Karpas-422 (cell line): ENCODE results near the gene POMP. TPM values are rescaled to one million over a fixed set of nuclear protein-coding genes. Genes with fewer than 3 reads are reported as not detected.
"Not testable (repeated sequence)": the region's sequence is repeated elsewhere in the genome, so short reads cannot be mapped to it uniquely, and the experiment has no call there.

Experiments
- DNase-seq: peaks from one replicate; pipeline ENCODE4 v3.0.0-alpha.2; 2015
- H2AFZ ChIP-seq: fragments of 200-600 bp; sonication (generic); 2 replicates; pipeline ENCODE4 v1.6.1; 2014; ENCODE audit warnings: antibody characterized with exemption, low read length, mixed read lengths
- H3K27ac ChIP-seq: fragments of 200-600 bp; sonication (generic); 2 replicates; pipeline ENCODE4 v1.5.1; 2014; ENCODE audit warnings: mild to moderate bottlenecking, low read length, moderate library complexity
- H3K27me3 ChIP-seq: fragments of 200-600 bp; sonication (generic); 2 replicates; pipeline ENCODE4 v1.6.1; 2014; ENCODE audit warnings: low read length, mixed read lengths
- H3K36me3 ChIP-seq: fragments of 200-600 bp; sonication (generic); 2 replicates; pipeline ENCODE4 v1.6.1; 2014; ENCODE audit warnings: low read length, mixed read lengths; ENCODE audit not compliant: insufficient read depth
- H3K4me1 ChIP-seq: fragments of 200-600 bp; sonication (generic); 2 replicates; pipeline ENCODE4 v1.6.1; 2014; ENCODE audit warnings: mild to moderate bottlenecking, low read length, mixed read lengths
- H3K4me2 ChIP-seq: fragments of 200-600 bp; sonication (generic); 2 replicates; pipeline ENCODE4 v1.6.1; 2014; ENCODE audit warnings: low read length, low read depth, mild to moderate bottlenecking; ENCODE audit not compliant: poor library complexity, severe bottlenecking
- H3K4me3 ChIP-seq: fragments of 200-600 bp; sonication (generic); 2 replicates; pipeline ENCODE4 v1.5.1; 2014; ENCODE audit warnings: mild to moderate bottlenecking, antibody characterized with exemption, low read length, mixed read lengths
- H3K79me2 ChIP-seq: fragments of 200-600 bp; sonication (generic); 2 replicates; pipeline ENCODE4 v1.6.1; 2014; ENCODE audit warnings: mild to moderate bottlenecking, low read length, mixed read lengths
- H3K9ac ChIP-seq: fragments of 200-600 bp; sonication (generic); 2 replicates; pipeline ENCODE4 v1.6.0; 2014; ENCODE audit warnings: low read length
- H3K9me2 ChIP-seq: fragments of 200-600 bp; sonication (generic), shearing (Covaris generic); replicated peaks from 2 replicates; pipeline ENCODE4 v1.6.0; 2014; ENCODE audit warnings: mild to moderate bottlenecking, low read length, moderate library complexity; ENCODE audit not compliant: insufficient read depth
- H3K9me3 ChIP-seq: fragments of 300-700, 200-600 bp; sonication (generic); 2 replicates; pipeline ENCODE4 v1.6.1; 2014; ENCODE audit warnings: low read length, mixed read lengths
- H4K20me1 ChIP-seq: fragments of 200-600 bp; sonication (generic); 2 replicates; pipeline ENCODE4 v1.6.1; 2014; ENCODE audit warnings: mild to moderate bottlenecking, antibody characterized with exemption, low read length, low read depth; ENCODE audit not compliant: insufficient read depth
- total RNA-seq: library from RNA; depleted of rRNA; stranded (reverse); fragments of >200 nt; shearing (Covaris generic); gene quantifications from 2 replicates; pipeline ENCODE4 v1.2.3, GENCODE V29; 2014; ENCODE audit warnings: low replicate concordance

Gene POMP
- total RNA-seq, 1 experiment from 2014 or later: 57.1 TPM

DNA sequence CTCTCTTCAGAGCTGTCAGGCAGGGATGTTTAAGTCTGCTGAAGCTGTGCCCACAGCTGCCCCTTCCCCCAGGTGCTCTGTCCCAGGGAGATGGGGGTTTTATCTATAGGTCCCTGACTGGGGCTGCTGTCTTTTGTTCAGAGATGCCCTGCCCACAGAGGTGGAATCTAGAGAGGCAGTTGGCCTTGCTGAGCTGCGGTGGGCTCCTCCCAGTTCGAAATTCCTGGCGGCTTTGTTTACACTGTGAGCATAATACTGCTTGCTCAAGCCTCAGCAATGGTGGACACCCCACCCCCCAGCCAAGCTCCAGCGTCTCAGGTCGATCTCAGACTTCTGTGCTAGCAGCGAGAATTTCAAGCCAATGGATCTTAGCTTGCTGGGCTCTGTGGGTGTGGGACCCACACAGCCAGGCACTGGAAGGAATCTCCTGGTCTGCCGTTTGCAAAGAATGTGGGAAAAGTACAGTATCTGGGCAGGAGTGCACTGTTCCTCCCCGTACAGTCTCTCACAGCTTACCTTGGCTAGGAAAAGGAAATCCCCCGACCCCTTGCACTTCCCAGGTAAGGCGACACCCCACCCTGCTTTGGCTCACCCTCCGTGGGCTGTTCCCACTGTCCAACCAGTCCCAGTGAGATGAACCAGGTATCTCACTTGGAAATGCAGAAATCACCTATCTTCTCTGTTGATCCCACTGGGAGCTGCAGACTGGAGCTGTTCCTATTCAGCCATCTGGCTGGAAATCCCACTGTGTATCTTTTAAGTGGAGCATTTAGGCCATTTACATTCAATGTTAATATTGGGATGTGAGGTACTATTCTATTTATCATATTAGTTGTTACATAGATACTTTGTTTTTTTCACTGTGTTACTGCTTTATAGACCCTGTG lies 34.9 kb downstream of the POMP start:
- not testable (repeated sequence) for H3K9me2 ChIP-seq, H3K27me3 ChIP-seq, H3K9me3 ChIP-seq, DNase-seq, H3K36me3 ChIP-seq, H2AFZ ChIP-seq, H3K4me3 ChIP-seq, H3K9ac ChIP-seq, H3K4me1 ChIP-seq, H3K4me2 ChIP-seq, H4K20me1 ChIP-seq, H3K27ac ChIP-seq, H3K79me2 ChIP-seq

- H3K9me3 ChIP-seq: no peaks in the 10 kb centered on the region
- H3K4me3 ChIP-seq: no peak overlapping the region
- no peaks in the 10 kb centered on the region for H3K9me2 ChIP-seq
- no peak overlapping the region for H2AFZ ChIP-seq
- no peaks in the 10 kb centered on the region for H3K4me1 ChIP-seq
- H3K36me3 ChIP-seq: no peaks in the 10 kb centered on the region
- H3K27me3 ChIP-seq: no peaks in the 10 kb centered on the region
- H3K4me2 ChIP-seq: no peak overlapping the region
- no peak overlapping the region for H3K9ac ChIP-seq
- no peaks in the 10 kb centered on the region for H3K79me2 ChIP-seq
- no peaks in the 10 kb centered on the region for H4K20me1 ChIP-seq
- no peak for DNase-seq
- H3K27ac ChIP-seq: no peak overlapping the region
Observed at GRCh38 chr13:28697441-28697840, 38.5 kb downstream of the POMP start.

- no peak overlapping the region for H3K4me2 ChIP-seq
- no peaks in the 10 kb centered on the region for H4K20me1 ChIP-seq
- no peak overlapping the region for H3K4me3 ChIP-seq
- H3K79me2 ChIP-seq: no peaks in the 10 kb centered on the region
- no peak overlapping the region for H2AFZ ChIP-seq
- H3K27ac ChIP-seq: no peak overlapping the region
- no peaks in the 10 kb centered on the region for H3K36me3 ChIP-seq
- H3K9me3 ChIP-seq: no peaks in the 10 kb centered on the region
- H3K9ac ChIP-seq: no peak overlapping the region
- no peaks in the 10 kb centered on the region for H3K4me1 ChIP-seq
- no peaks in the 10 kb centered on the region for H3K9me2 ChIP-seq
- DNase-seq: no peak
- no peaks in the 10 kb centered on the region for H3K27me3 ChIP-seq
Observed at GRCh38 chr13:28699246-28699645, 40.3 kb downstream of the POMP start.

- Histone ChIP-seq H3K4me3 (no peak overlapping the region), H4K20me1 (no peaks in the 10 kb centered on the region), H3K36me3 (no peaks in the 10 kb centered on the region), H3K9me2 (no peaks in the 10 kb centered on the region), H3K27ac (no peak overlapping the region), H3K4me2 (no peak overlapping the region), H3K9me3 (no peaks in the 10 kb centered on the region), H3K4me1 (peaks cover 8% of the 10 kb centered on the region), H3K79me2 (no peaks in the 10 kb centered on the region), H2AFZ (no peak overlapping the region), H3K9ac (no peak overlapping the region), H3K27me3 (no peaks in the 10 kb centered on the region)
- no peak for DNase-seq
Observed at GRCh38 chr13:28704282-28704681, 45.4 kb downstream of the POMP start.

DNA sequence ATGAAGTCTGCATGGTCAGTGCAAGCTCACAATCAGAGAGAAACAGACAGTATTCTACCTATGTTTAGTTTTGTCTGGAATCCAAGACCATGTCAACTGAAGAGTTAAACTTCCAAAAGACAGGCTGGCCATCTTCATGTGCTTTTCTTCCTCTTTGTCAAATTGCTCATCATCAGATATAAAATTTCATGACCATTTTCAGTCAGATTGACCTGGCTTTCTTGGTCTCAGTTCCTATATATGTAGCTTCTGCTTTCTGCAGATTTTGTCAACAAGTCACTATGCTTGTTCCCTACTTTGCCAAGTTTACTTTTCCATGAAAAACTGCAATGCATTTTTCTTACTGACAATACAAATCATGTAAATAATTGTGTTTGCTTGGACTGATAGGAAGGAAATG lies 46.0 kb downstream of the POMP start:
- no peak overlapping the region for H3K4me3 ChIP-seq
- no peaks in the 10 kb centered on the region for H4K20me1 ChIP-seq
- no peaks in the 10 kb centered on the region for H3K27me3 ChIP-seq
- no peak for DNase-seq
- no peaks in the 10 kb centered on the region for H3K9me2 ChIP-seq
- H3K4me1 ChIP-seq: peaks cover 8% of the 10 kb centered on the region
- no peak overlapping the region for H3K4me2 ChIP-seq
- no peaks in the 10 kb centered on the region for H3K79me2 ChIP-seq
- no peaks in the 10 kb centered on the region for H3K36me3 ChIP-seq
- H2AFZ ChIP-seq: no peak overlapping the region
- H3K9me3 ChIP-seq: no peaks in the 10 kb centered on the region
- H3K27ac ChIP-seq: no peak overlapping the region
- H3K9ac ChIP-seq: no peak overlapping the region

DNA sequence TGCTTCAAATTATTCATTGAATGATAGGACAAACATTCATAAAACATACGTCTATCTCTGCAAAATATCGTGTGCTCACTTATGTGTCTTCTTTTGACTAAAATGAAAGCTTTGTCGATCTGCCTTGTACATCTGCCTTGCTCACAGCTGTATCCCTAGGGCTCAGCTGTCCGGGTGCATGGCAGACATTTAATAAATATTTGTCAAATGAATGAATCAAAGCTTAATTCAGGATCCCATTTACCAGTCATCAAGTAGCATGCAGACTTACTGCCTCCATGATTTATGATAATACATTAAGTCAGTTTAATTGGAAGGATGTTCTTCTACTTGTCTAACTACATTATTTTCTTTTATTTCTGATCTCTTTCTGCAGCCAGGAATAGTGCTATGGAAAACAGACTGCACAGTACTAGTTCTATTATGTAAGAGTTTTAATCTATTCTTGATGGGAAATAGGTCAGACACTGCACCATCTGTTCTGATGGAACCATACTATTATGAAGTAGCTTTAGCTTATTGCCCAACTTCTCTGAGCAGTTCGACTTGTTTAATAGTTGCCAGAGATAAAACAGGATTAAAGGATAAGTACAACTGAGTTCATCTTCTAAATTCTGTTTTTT lies 46.6 kb downstream of the POMP start:
- Histone ChIP-seq H2AFZ (no peak overlapping the region), H3K9me3 (no peaks in the 10 kb centered on the region), H3K27ac (no peak overlapping the region), H3K27me3 (no peaks in the 10 kb centered on the region), H3K9ac (no peak overlapping the region), H3K9me2 (no peaks in the 10 kb centered on the region), H3K36me3 (no peaks in the 10 kb centered on the region), H3K79me2 (no peaks in the 10 kb centered on the region), H3K4me3 (no peak overlapping the region), H4K20me1 (no peaks in the 10 kb centered on the region), H3K4me1 (peaks cover 8% of the 10 kb centered on the region), H3K4me2 (no peak overlapping the region)
- DNase-seq: no peak

DNA sequence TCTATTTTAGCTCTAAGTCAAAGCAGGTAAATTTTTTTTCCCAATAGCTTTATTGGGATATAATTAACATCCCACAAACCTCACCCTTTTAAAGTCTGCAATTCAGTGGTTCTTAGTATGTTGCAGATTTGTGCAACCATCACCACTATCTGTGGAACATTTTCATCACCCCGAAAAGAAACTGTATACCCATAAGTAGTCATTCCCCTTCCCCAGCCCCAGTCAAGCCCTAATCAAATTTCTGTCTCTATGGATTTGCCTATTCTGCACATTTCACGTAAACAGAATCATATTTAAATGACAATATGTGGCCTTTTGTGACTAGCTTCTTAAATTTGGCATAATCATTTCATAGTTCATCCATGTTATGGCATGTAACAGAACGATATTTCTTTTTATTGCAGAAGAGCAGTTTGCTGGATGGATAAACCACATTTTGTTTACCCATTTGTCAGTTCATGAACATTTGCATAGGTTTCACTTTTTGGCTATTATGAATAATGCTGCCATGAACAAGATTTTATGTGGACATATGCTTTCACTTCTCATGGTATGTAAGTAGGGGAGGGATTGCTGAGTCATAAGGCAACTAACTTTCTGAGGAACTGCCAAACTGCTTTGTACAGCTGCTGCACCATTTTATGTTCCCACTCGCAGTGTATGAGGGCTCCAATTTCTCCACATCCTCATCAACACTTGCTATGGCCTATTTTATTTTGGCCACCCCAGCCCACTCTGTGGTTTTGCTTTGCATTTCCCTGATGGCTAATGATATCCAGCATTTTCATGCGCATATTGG lies 48.9 kb downstream of the POMP start:
- no peaks in the 10 kb centered on the region for H3K27me3 ChIP-seq
- H4K20me1 ChIP-seq: no peaks in the 10 kb centered on the region
- H3K79me2 ChIP-seq: no peaks in the 10 kb centered on the region
- peak; percentile 44 for DNase-seq
- peaks cover 8% of the 10 kb centered on the region for H3K4me1 ChIP-seq
- H3K9me2 ChIP-seq: no peaks in the 10 kb centered on the region
- no peak overlapping the region for H2AFZ ChIP-seq
- H3K9ac ChIP-seq: no peak overlapping the region
- H3K27ac ChIP-seq: no peak overlapping the region
- no peak overlapping the region for H3K4me3 ChIP-seq
- no peaks in the 10 kb centered on the region for H3K9me3 ChIP-seq
- H3K4me2 ChIP-seq: no peak overlapping the region
- H3K36me3 ChIP-seq: no peaks in the 10 kb centered on the region

DNA sequence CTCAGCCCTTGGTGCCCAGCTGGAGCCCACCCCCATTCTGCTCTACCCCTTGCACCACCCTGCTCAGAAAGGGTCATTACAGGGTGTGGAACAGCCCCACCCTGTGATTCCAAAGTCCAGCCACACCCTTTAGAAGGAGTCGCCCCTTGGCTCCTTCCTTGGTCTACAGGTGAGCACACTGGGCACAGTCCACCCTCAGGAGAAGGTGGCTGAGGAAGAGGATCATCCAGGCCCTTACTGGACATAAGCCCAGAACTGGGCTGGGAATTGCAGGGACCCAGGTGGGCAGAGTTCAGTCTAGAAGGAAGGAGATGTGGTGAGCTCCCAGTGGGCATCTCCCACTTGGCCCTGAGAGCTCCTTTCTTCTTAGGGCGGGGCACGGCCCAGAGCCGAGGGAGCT lies 51.2 kb downstream of the POMP start:
- Histone ChIP-seq H3K27me3 (no peaks in the 10 kb centered on the region), H4K20me1 (no peaks in the 10 kb centered on the region), H3K4me3 (no peak overlapping the region)

More for the DNA sequence above, 51.2 kb downstream of the POMP start:
- Histone ChIP-seq H2AFZ (no peak overlapping the region), H3K4me2 (no peak overlapping the region), H3K9me3 (no peaks in the 10 kb centered on the region), H3K36me3 (no peaks in the 10 kb centered on the region), H3K9ac (no peak overlapping the region), H3K9me2 (no peaks in the 10 kb centered on the region), H3K27ac (no peak overlapping the region), H3K4me1 (peaks cover 8% of the 10 kb centered on the region), H3K79me2 (no peaks in the 10 kb centered on the region)
- no peak for DNase-seq
